HepG2 (cell line): ENCODE measurements around the gene SPOP. TPM values are rescaled to one million over a fixed set of nuclear protein-coding genes. Genes with fewer than 3 reads are reported as not detected.
A peak's percentile ranks its signal among the peaks of the same experiment; 100 is the strongest.

ENCODE experiments used
- ATAC-seq: fragments of 200-7000 bp; cut with Tn5 transposase; 3 replicates; pipeline ENCODE4 v1.9.1; 2020; ENCODE audit warnings: mild to moderate bottlenecking, moderate library complexity
- BruUV-seq: library from RNA; stranded (reverse); fragments of 400-500 nt; replicated peaks from 2 replicates; lab custom pipeline; 2021; lab: Mats Ljungman, UMichigan
- CTCF ChIA-PET: fragments of 300-600 bp; formaldehyde crosslinking; extraction: SDS; loops from one replicate; lab custom pipeline; 2021; ENCODE audit warnings: low total read pairs, inconsistent platforms, low intra/inter-chr PET ratio; lab: Yijun Ruan, JAX
- POLR2A ChIA-PET: fragments of 350-600 bp; sonication (Branson Sonifier 250); formaldehyde crosslinking; loops from one replicate; lab custom pipeline; 2020; ENCODE audit warnings: antibody characterized with exemption, inconsistent platforms; lab: Yijun Ruan, JAX
- DNase-seq: peaks from one replicate; pipeline ENCODE4 v3.0.0-alpha.2; 2015; ENCODE audit warnings: low spot score
- FAIRE-seq: peaks from 3 replicates; lab custom pipeline; 2011; peaks lifted over from hg19 to GRCh38; lab: Jason Lieb, UNC
- H2AFZ ChIP-seq: one replicate; pipeline ENCODE4 v1.6.1; 2011; ENCODE audit warnings: low read length, inconsistent platforms
- H3K27ac ChIP-seq: fragments of 300-600 bp; 3 replicates; pipeline ENCODE4 v1.8.0; 2011; ENCODE audit warnings: mixed run types, mild to moderate bottlenecking, mixed read lengths, low read length, inconsistent platforms; ENCODE audit not compliant: insufficient read depth; ENCODE audit errors: extremely low read length
- H3K27me3 ChIP-seq, 2 experiments: fragments of 200-600 bp in 1 of 2; 2 replicates in 1 of 2; 3 replicates in 1 of 2; pipeline versions ENCODE4 v1.6.0 to v1.8.0; 2011; ENCODE audit warnings: low read length in 2 of 2, mild to moderate bottlenecking in 2 of 2, moderate library complexity in 2 of 2, inconsistent platforms in 1 of 2; ENCODE audit not compliant: insufficient read depth in 2 of 2, control insufficient read depth in 1 of 2
- H3K36me3 ChIP-seq, 2 experiments: fragments of 200-600 bp in 1 of 2; replicated peaks in 1 of 2; 2 replicates in 1 of 2; 3 replicates in 1 of 2; pipeline versions ENCODE4 v1.5.1 to v1.8.0; 2011; ENCODE audit warnings: low read length in 2 of 2, inconsistent platforms in 1 of 2; ENCODE audit not compliant: insufficient read depth in 2 of 2, control insufficient read depth in 1 of 2
- H3K4me1 ChIP-seq: 2 replicates; pipeline ENCODE4 v1.5.1; 2012; ENCODE audit warnings: low read length, inconsistent platforms; ENCODE audit not compliant: insufficient read depth
- H3K4me2 ChIP-seq: 2 replicates; pipeline ENCODE4 v1.6.0; 2011; ENCODE audit warnings: low read depth, low read length, inconsistent platforms
- H3K4me3 ChIP-seq, 3 experiments: fragments of 200-600 bp in 1 of 3; sonication (generic), shearing (Covaris generic) in 1 of 3; replicated peaks in 1 of 3; 2 replicates each; pipeline ENCODE4 v1.5.1; 2011 to 2016; ENCODE audit warnings: low read length in 3 of 3, inconsistent platforms in 2 of 3, low read depth in 2 of 3, mild to moderate bottlenecking in 2 of 3, control low read depth in 1 of 3, mixed read lengths in 1 of 3; ENCODE audit not compliant: insufficient read depth in 1 of 3
- H3K79me2 ChIP-seq: one replicate; pipeline ENCODE4 v1.6.1; 2011; ENCODE audit warnings: low read length, inconsistent platforms; ENCODE audit not compliant: insufficient read depth
- H3K9ac ChIP-seq: 2 replicates; pipeline ENCODE4 v1.6.0; 2011; ENCODE audit warnings: mild to moderate bottlenecking, low read depth, low read length, inconsistent platforms; ENCODE audit not compliant: insufficient read depth
- H3K9me3 ChIP-seq: 2 replicates; pipeline ENCODE4 v1.5.1; 2012; ENCODE audit warnings: mild to moderate bottlenecking, low read length
- H4K20me1 ChIP-seq: 2 replicates; pipeline ENCODE4 v1.6.0; 2011; ENCODE audit warnings: inconsistent platforms, mild to moderate bottlenecking, low read length, moderate library complexity; ENCODE audit not compliant: insufficient read depth
- CEBPB ChIP-seq: IDR thresholded peaks from 2 replicates; pipeline ENCODE4 v1.6.1; 2011; ENCODE audit warnings: low read depth, low read length, improper control_type of control experiment, borderline replicate concordance
- CEBPG ChIP-seq: IDR thresholded peaks from 2 replicates; pipeline ENCODE4 v1.6.1; 2016
- SMC3 ChIP-seq: IDR thresholded peaks from 2 replicates; pipeline ENCODE4 v1.6.1; 2011; ENCODE audit warnings: low read length, improper control_type of control experiment
- TCF7 ChIP-seq: sonication (generic); IDR thresholded peaks from 2 replicates; pipeline ENCODE4 v1.6.1; 2016; ENCODE audit warnings: antibody characterized with exemption, low read depth
- ZFP90 ChIP-seq: sonication (generic); formaldehyde crosslinking; IDR thresholded peaks from 2 replicates; pipeline ENCODE4 v1.8.0; 2022; ENCODE audit warnings: missing genetic modification reagents, mild to moderate bottlenecking, inconsistent platforms, borderline replicate concordance
- ZNF761 ChIP-seq: sonication (generic); formaldehyde crosslinking; conservative IDR thresholded peaks from 2 replicates; pipeline ENCODE4 v1.4.0; 2020; ENCODE audit warnings: mild to moderate bottlenecking, missing genetic modification reagents
- WGBS: methylation state at CpG from one replicate; pipeline ENCODE4 v1.1.6; 2017; ENCODE audit warnings: low lambda C conversion rate; 5-methylcytosine and 5-hydroxymethylcytosine counted together
- in situ Hi-C: cut with HindIII; loops from 2 replicates; pipeline ENCODE4 v1.10.0; 2017; ENCODE audit warnings: low pct_unique_long_range_greater_than_20kb; ENCODE audit not compliant: extremely low pct_ligation_motif_present
- intact Hi-C: fragments of 100-400 bp; cut with micrococcal nuclease; formaldehyde crosslinking; loops from one replicate; pipeline ENCODE4 v1.10.0; 2022; ENCODE audit not compliant: unreplicated experiment
- polyA plus RNA-seq, 8 experiments: library from polyadenylated mRNA; depleted of rRNA in 3 of 8; stranded (reverse) in 7 of 8; unstranded in 1 of 8; fragments of >200 nt; fragmentation: Illumina TruSeq in 4 of 8; extraction: Trizol in 4 of 8; gene quantifications; 2 replicates each; pipeline versions ENCODE4 v1.2.1 to v1.2.3, GENCODE V29; 2011 to 2016; ENCODE audit warnings: low read depth in 4 of 8, missing spikeins in 1 of 8, mixed read lengths in 1 of 8; ENCODE audit not compliant: insufficient read depth in 1 of 8
- total RNA-seq, 5 experiments: library from RNA; depleted of rRNA; stranded (reverse); fragments of >200 nt; fragmentation: Illumina TruSeq; extraction: Trizol; gene quantifications; 2 replicates each; pipeline ENCODE4 v1.2.3, GENCODE V29; 2016; ENCODE audit warnings: low read depth in 1 of 5
- TF ChIP-seq, protein P1 (sequence below): sonication (generic); formaldehyde crosslinking; IDR thresholded peaks from 2 replicates; pipeline ENCODE4 v1.5.1; 2020; ENCODE audit warnings: missing genetic modification reagents, mild to moderate bottlenecking, borderline replicate concordance

The SPOP gene
- total and polyA plus RNA-seq, 2 of the 13 experiments (the other 11 are each of a cell fraction or from before 2014, with no cell fraction given): 52.8 to 60.8 TPM

GRCh38 chr17:49566668-49567071, 111.2 kb downstream of the SPOP start:
- H3K9me3 ChIP-seq: no peaks in the 10 kb centered on the region
- FAIRE-seq (no peak), DNase-seq (no peak), ATAC-seq (no peak)
- H3K9ac ChIP-seq: no peak overlapping the region
- H3K27me3 ChIP-seq: peaks cover 0 to 15% of the 10 kb centered on the region in 2 experiments; a peak in 3 of 5 replicates
- H3K4me2 ChIP-seq: no peak overlapping the region
- H4K20me1 ChIP-seq: no peaks in the 10 kb centered on the region
- peaks cover 45% of the 10 kb centered on the region for H3K4me1 ChIP-seq
- WGBS: 39% methylated on average over 5 of the region's 5 CpGs
- no peak overlapping the region for H3K4me3 ChIP-seq
- ChIA-PET CTCF (interaction anchor here (1.8 to 6.1 kb wide), 4 partner anchors 10 to 136 kb away, joined by 6 to 210 read pairs (median 44); no protein-coding TSS in a partner anchor), POLR2A (no interaction called here)
- TF ChIP-seq ZFP90 (no peak), SMC3 (peak; percentile 17; the same call in 1 of the 2 replicates), CEBPB (peak; percentile 99), TCF7 (no peak), ZNF761 (CRISPR knock-in tag) (no peak), CEBPG (peak; percentile 95)
- TF ChIP-seq, protein P1, sequence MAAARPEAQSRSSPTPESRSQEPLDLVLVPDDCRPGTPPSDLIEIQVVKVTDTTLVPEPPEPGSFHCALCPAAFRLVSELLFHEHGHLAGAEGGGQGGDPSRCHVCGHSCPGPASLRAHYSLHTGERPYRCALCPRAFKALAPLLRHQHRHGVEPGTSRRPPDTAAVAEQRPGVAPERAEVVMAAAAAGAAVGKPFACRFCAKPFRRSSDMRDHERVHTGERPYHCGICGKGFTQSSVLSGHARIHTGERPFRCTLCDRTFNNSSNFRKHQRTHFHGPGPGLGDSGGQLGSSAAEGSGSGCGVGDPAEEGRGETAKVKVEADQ: peak; percentile 52; the same call in 1 of the 2 replicates
- in situ Hi-C loops: loop anchor here (5.0 kb wide), 4 partner anchors 136 to 431 kb away; partner anchors contain the start of genes DLX3, KAT7 and TAC4
- intact Hi-C loops: loop anchor here (5.0 to 10.0 kb wide), 2 partner anchors 288 to 431 kb away; partner anchors contain the start of gene DLX3
- no peaks in the 10 kb centered on the region for H3K36me3 ChIP-seq
- H2AFZ ChIP-seq: no peak overlapping the region
- H3K27ac ChIP-seq: no peak overlapping the region
- no TSS peak for BruUV-seq
- no peaks in the 10 kb centered on the region for H3K79me2 ChIP-seq
